GM10266 (cell line): Measurements from ENCODE around the gene DHX8.

Experiments used
- DNase-seq: peaks from one replicate; pipeline ENCODE4 v3.0.0; 2012; ENCODE audit errors: extremely low spot score
- TF ChIP-seq, protein P1 (sequence below): IDR thresholded peaks from 2 replicates; pipeline ENCODE4 v1.5.1; 2012; ENCODE audit warnings: mild to moderate bottlenecking, low read depth; ENCODE audit not compliant: control insufficient read depth, insufficient read depth; ENCODE audit errors: missing control alignments

Gene DHX8

DNA sequence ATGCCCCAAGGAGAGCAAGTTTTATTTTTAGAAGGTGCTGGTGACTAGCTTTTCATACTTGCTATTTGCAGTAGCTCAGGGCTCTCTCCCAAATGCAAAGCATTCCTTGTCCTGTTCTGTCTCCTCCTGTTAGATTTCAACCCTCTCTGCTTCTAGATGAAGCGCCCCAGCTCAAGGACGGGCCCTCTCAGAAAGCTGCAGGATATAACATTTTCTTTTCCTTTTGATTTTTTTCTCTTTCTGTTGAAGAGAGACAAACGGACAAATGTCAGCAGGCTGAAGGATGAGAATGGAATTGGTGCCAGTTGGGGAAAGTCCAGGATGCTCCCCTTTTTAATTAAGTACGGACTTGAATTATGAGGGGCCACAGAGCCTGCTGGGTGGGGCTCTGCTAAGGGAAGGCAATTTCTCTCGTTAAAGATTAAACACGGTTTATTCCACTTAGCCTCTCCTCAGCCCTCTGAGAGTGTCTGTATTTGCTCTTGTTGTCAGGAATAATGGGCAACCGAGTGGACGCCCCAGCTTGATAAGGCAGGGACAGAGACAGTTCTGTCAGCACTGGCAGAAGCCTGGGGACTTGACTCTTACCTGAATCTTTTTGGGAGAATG lies 68.6 kb downstream of the DHX8 start:
- TF ChIP-seq, protein P1, sequence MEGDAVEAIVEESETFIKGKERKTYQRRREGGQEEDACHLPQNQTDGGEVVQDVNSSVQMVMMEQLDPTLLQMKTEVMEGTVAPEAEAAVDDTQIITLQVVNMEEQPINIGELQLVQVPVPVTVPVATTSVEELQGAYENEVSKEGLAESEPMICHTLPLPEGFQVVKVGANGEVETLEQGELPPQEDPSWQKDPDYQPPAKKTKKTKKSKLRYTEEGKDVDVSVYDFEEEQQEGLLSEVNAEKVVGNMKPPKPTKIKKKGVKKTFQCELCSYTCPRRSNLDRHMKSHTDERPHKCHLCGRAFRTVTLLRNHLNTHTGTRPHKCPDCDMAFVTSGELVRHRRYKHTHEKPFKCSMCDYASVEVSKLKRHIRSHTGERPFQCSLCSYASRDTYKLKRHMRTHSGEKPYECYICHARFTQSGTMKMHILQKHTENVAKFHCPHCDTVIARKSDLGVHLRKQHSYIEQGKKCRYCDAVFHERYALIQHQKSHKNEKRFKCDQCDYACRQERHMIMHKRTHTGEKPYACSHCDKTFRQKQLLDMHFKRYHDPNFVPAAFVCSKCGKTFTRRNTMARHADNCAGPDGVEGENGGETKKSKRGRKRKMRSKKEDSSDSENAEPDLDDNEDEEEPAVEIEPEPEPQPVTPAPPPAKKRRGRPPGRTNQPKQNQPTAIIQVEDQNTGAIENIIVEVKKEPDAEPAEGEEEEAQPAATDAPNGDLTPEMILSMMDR: no peak

DNA sequence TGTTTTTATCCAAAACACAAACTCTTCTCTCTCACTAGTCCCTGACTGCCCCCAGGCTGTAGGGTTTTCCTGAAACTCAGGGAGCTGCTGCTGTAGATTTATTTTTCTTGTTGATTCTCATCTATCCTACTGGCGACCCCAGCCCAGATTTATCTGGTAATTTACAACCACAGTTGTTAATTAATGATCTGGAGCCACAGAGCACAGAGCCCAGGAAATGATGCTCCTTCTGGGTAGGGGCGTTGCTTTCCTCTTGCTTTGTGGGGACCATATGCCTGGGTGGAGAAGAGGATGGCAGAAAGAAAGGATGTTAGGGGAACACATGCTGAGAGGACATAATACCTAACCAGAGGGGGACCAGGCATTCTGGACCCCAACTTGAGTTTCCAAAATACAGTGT lies 69.8 kb downstream of the DHX8 start:
- TF ChIP-seq, protein P1: no peak
- no peak for DNase-seq

More for the DNA sequence above, 68.6 kb downstream of the DHX8 start:
- no peak for DNase-seq

DNA sequence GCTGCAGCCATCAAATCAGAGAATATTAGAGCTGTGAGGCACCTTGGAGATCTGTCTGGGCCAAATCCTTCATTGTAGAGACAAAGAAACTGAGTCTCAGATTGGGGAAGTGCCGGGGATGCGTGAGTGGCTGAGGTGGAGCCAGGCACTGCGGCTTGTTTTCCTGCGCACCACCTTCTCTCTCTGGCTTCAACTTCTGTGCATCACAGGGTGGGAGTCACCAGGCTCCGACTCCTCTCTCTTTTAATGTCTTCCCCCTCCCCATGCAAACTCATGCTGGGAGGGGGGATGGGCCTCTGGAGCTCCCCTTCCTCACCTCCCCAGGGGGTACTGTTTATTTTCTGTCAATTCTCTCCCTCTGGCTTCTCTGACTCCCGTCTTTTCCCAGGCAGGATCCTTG lies 71.1 kb downstream of the DHX8 start:
- TF ChIP-seq, protein P1: no peak

DNA sequence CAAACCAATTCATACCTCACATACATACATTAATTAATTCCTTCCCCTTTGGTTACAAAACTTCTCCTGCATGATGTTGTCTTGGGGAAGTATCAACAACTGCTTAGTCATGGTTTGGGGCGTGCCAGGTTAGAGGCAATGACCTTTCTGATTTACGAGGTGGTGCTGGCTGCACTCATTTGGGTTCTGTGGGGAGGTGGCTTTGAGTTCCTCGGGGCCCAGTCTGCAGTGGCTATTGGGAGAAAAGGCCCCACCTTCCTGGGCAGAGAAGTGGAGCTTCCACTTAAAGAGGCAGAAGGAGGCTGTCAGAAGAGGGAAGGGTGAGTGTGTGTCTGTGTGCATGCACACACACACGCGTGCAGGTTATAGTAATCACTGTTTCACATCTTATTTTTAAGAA lies 72.5 kb downstream of the DHX8 start:
- TF ChIP-seq, protein P1: no peak
- no peak for DNase-seq

More for the DNA sequence above, 71.1 kb downstream of the DHX8 start:
- no peak for DNase-seq

DNA sequence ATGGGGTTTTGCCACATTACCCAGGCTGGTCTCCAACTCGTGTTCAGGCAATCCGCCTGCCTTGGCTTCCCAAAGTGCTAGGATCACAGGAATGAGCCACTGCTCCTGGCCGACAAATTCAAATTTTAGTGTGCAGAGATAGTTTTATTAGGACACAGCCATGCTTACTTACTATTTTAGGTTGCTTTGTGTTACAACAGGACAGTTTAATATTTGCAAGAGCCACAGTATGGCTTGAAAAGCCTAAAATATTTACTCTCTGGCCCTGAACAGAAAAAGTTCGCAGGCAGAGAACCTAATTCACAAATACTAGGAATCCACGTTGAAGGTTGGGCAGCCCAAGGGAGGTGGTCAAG lies 75.0 kb downstream of the DHX8 start:
- DNase-seq: no peak
- TF ChIP-seq, protein P1: no peak

DNA sequence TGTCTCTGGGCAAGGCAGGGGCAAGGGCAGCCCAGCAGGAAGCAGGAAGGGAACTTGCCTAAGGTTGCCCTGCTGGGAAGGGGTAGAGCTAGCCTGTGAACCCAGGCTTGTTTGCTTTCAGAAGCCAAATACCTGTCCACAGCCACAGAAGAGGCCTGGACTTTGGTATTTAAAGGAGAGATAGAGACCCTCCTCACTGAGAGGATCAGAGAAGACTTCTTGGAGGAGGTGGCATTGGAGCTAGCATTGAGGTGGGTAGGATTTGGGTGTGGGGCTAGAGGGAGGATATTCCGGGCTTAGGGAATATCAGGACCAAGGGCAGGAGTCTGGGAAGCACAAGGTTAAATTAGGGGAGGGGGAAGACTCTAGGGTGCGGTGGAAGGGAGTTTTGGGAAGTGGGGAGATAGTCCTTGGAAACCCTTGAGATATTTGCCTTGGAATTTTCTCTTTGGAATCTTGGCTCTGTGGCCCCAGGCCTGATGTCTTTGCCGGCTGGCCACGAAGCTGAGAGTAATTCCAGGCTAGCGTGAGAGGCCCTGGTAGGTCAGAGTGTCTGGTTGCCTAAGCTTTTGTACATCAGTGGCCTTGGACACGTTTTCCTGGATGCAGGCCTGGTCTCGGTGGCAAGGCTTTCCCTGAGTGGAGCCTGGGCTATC lies 75.5 kb downstream of the DHX8 start:
- TF ChIP-seq, protein P1: no peak
- DNase-seq: no peak

DNA sequence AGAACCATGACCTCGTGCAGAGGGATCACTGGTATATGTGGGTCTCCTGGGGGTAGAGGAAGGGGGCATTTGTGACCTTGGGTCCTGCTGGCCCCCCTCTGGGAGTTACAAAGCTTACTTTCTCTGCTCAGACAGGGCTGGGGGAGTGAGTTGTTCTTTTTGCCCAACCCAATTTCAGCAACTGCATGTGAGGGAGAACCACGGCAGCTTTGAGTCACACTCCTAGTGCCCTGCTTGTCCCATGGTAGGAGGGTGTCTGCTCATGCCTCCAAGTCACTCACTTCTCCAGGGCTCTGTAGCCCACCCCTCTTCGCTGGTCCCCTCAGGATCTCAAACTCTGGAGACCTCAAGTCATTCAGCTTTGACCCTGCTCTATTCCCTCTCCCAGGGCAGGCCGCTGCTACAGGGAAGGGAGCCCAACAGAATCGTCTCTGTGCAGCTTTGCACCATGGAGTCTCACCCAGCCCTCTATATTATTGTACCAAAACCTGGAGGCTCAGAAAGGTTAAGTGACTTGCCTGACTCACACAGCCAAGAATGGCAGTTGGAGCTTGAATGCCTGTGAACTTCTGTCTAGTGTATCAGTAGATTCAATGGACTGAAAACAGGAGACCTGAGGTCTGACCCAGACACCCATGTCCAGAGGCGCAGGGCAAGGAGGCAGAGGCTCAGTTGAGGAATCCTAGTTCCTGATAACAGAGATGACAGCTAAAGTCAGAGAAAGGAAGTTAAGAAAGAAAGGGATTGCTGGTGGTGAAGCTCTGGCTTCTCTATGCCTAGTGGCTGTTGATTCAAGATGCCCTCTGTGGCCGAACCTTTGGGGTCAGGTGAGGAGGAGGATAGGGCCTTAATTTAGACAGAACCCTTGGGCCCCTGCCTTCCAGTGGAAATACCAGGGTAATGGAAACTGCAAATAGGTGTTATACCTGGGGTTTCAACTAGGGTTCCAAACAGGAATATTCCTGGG lies 77.0 kb downstream of the DHX8 start:
- DNase-seq: no peak
- TF ChIP-seq, protein P1: no peak
